ENCODE results near the gene MRPS27. TPM values are rescaled to one million over a fixed set of nuclear protein-coding genes. Genes with fewer than 3 reads are reported as not detected.

Gene MRPS27
- total and polyA plus RNA-seq, 4 donors: 17.6 to 38.7 (median 34.9) TPM

GRCh38 chr5:72245546-72245945, 74.5 kb downstream of the MRPS27 start:
- Histone ChIP-seq H3K9me3 (ENCODE audit: control insufficient read depth in 4 of 4, low read length in 3 of 4) (no peaks in the 10 kb centered on the region), H3K4me3 (ENCODE audit: low read depth in 1 of 3, low read length in 3 of 3) (no peak overlapping the region), H3K27ac (ENCODE audit: low read depth in 1 of 2, low read length in 2 of 2) (no peak overlapping the region), H3K9ac (ENCODE audit: low read depth in 1 of 2, low read length in 2 of 2) (no peak overlapping the region), H3K36me3 (ENCODE audit: control insufficient read depth in 4 of 4, insufficient read depth in 3 of 4, low read depth in 1 of 4, low read length in 3 of 4) (no peaks in the 10 kb centered on the region), H3K27me3 (ENCODE audit: control insufficient read depth in 4 of 4, insufficient read depth in 4 of 4, low read length in 3 of 4) (no peaks in the 10 kb centered on the region), H3K4me1 (ENCODE audit: control insufficient read depth in 4 of 4, insufficient read depth in 4 of 4, low read length in 3 of 4) (no peaks in the 10 kb centered on the region)
- no peak for TF ChIP-seq FOXA2 (IDR thresholded peaks at IDR 0.05)
- no peak for DNase-seq (ENCODE audit: low spot score)
- WGBS: 93% methylated on average over 1 of the region's 1 CpG

GRCh38 chr5:72244862-72245371, 75.1 kb downstream of the MRPS27 start:
- H3K27ac ChIP-seq (ENCODE audit: low read depth in 1 of 2, low read length in 2 of 2): no peak overlapping the region
- 86% methylated on average over 2 of the region's 2 CpGs for WGBS
- H3K4me1 ChIP-seq (ENCODE audit: control insufficient read depth in 4 of 4, insufficient read depth in 4 of 4, low read length in 3 of 4): no peaks in the 10 kb centered on the region
- no peak for DNase-seq (ENCODE audit: low spot score)
- no peak overlapping the region for H3K4me3 ChIP-seq (ENCODE audit: low read depth in 1 of 3, low read length in 3 of 3)
- no peak overlapping the region for H3K9ac ChIP-seq (ENCODE audit: low read depth in 1 of 2, low read length in 2 of 2)
- TF ChIP-seq HNF4A (conservative IDR thresholded peaks at IDR 0.05) (no peak), FOXA1 (IDR thresholded peaks at IDR 0.05) (no peak), RAD21 (IDR thresholded peaks at IDR 0.05) (peak in 1 of 2 donors; percentile 47), CTCF (IDR thresholded peaks at IDR 0.05; ENCODE audit: low read depth, low read length, missing input control) (peak; percentile 17), ATF3 (IDR thresholded peaks at IDR 0.05) (no peak), SP1 (IDR thresholded peaks at IDR 0.05) (no peak)
- H3K9me3 ChIP-seq (ENCODE audit: control insufficient read depth in 4 of 4, low read length in 3 of 4): no peaks in the 10 kb centered on the region
- no peaks in the 10 kb centered on the region for H3K36me3 ChIP-seq (ENCODE audit: control insufficient read depth in 4 of 4, insufficient read depth in 3 of 4, low read depth in 1 of 4, low read length in 3 of 4)
- H3K27me3 ChIP-seq (ENCODE audit: control insufficient read depth in 4 of 4, insufficient read depth in 4 of 4, low read length in 3 of 4): no peaks in the 10 kb centered on the region

- DNase-seq (ENCODE audit: low spot score): no peak
- Histone ChIP-seq H3K27me3 (ENCODE audit: control insufficient read depth in 4 of 4, insufficient read depth in 4 of 4, low read length in 3 of 4) (no peaks in the 10 kb centered on the region), H3K36me3 (ENCODE audit: control insufficient read depth in 4 of 4, insufficient read depth in 3 of 4, low read depth in 1 of 4, low read length in 3 of 4) (no peaks in the 10 kb centered on the region), H3K9ac (ENCODE audit: low read depth in 1 of 2, low read length in 2 of 2) (no peak overlapping the region), H3K4me3 (ENCODE audit: low read depth in 1 of 3, low read length in 3 of 3) (no peak overlapping the region), H3K4me1 (ENCODE audit: control insufficient read depth in 4 of 4, insufficient read depth in 4 of 4, low read length in 3 of 4) (no peaks in the 10 kb centered on the region), H3K27ac (ENCODE audit: low read depth in 1 of 2, low read length in 2 of 2) (no peak overlapping the region), H3K9me3 (ENCODE audit: control insufficient read depth in 4 of 4, low read length in 3 of 4) (no peaks in the 10 kb centered on the region)
- WGBS: 91% methylated on average over 2 of the region's 2 CpGs
- TF ChIP-seq JUND (IDR thresholded peaks at IDR 0.05) (no peak), RXRA (IDR thresholded peaks at IDR 0.05) (no peak), FOXA1 (IDR thresholded peaks at IDR 0.05) (no peak), TAF1 (conservative IDR thresholded peaks at IDR 0.05) (no peak), RAD21 (IDR thresholded peaks at IDR 0.05) (no peak), SP1 (IDR thresholded peaks at IDR 0.05) (no peak)
Observed at GRCh38 chr5:72243706-72244105, 76.3 kb downstream of the MRPS27 start.

- Histone ChIP-seq H3K36me3 (ENCODE audit: control insufficient read depth in 4 of 4, insufficient read depth in 3 of 4, low read depth in 1 of 4, low read length in 3 of 4) (peaks cover 0 to 3% (median under 1%) of the 10 kb centered on the region in 4 donors), H3K4me1 (ENCODE audit: control insufficient read depth in 4 of 4, insufficient read depth in 4 of 4, low read length in 3 of 4) (no peaks in the 10 kb centered on the region), H3K9me3 (ENCODE audit: control insufficient read depth in 4 of 4, low read length in 3 of 4) (no peaks in the 10 kb centered on the region), H3K27me3 (ENCODE audit: control insufficient read depth in 4 of 4, insufficient read depth in 4 of 4, low read length in 3 of 4) (no peaks in the 10 kb centered on the region), H3K9ac (ENCODE audit: low read depth in 1 of 2, low read length in 2 of 2) (no peak overlapping the region), H3K27ac (ENCODE audit: low read depth in 1 of 2, low read length in 2 of 2) (no peak overlapping the region), H3K4me3 (ENCODE audit: low read depth in 1 of 3, low read length in 3 of 3) (no peak overlapping the region)
- WGBS: 98% methylated on average over 7 of the region's 7 CpGs
- no peak for DNase-seq (ENCODE audit: low spot score)
- TF ChIP-seq ATF3 (IDR thresholded peaks at IDR 0.05): no peak
- TF ChIP-seq MAX (IDR thresholded peaks at IDR 0.05): no peak
- no peak for TF ChIP-seq RAD21 (IDR thresholded peaks at IDR 0.05)
- no peak for TF ChIP-seq ZBTB33 (IDR thresholded peaks at IDR 0.05)
- no peak for TF ChIP-seq GABPA (IDR thresholded peaks at IDR 0.05 in 1 of 2, conservative IDR thresholded peaks at IDR 0.05 in 1 of 2)
- TF ChIP-seq HNF4G (IDR thresholded peaks at IDR 0.05): no peak
- no peak for TF ChIP-seq EGR1 (IDR thresholded peaks at IDR 0.05; ENCODE audit: low read depth in 2 of 2)
- no peak for TF ChIP-seq RXRA (IDR thresholded peaks at IDR 0.05)
- TF ChIP-seq YY1 (IDR thresholded peaks at IDR 0.05): no peak
- TF ChIP-seq NR2F2 (IDR thresholded peaks at IDR 0.05): no peak
Observed at GRCh38 chr5:72242796-72243475, 77.1 kb downstream of the MRPS27 start.

Data from liver (tissue), 9 donors.